K562 (cell line): Measurements from ENCODE around the gene ABCB4. TPM values are rescaled to one million over a fixed set of nuclear protein-coding genes. Genes with fewer than 3 reads are reported as not detected.
A peak's percentile ranks its signal among the peaks of the same experiment; 100 is the strongest.

Source experiments
- ATAC-seq: fragments of 200-7000 bp; cut with Tn5 transposase; 3 replicates; pipeline ENCODE4 v1.9.1; 2020; ENCODE audit warnings: moderate library complexity
- BruUV-seq: library from RNA; stranded (reverse); fragments of 400-500 nt; replicated peaks from 2 replicates; lab custom pipeline; 2021; lab: Mats Ljungman, UMichigan
- CTCF ChIA-PET: fragments of 300-600 bp; formaldehyde crosslinking; extraction: SDS; loops from one replicate; lab custom pipeline; 2021; ENCODE audit warnings: low intra/inter-chr PET ratio; lab: Yijun Ruan, JAX
- POLR2A ChIA-PET: fragments of 300-600, 350-650 bp; sonication (Branson Sonifier 250); formaldehyde crosslinking; extraction: SDS; loops from one replicate; lab custom pipeline; 2021; ENCODE audit warnings: antibody characterized with exemption, inconsistent platforms; lab: Yijun Ruan, JAX
- DNase-seq, 4 experiments: peaks; one replicate each; pipeline versions ENCODE4 v3.0.0 to v3.0.0-alpha.2; 2011 to 2018; ENCODE audit warnings: low spot score in 3 of 4, mixed read lengths in 3 of 4; ENCODE audit errors: extremely low read depth in 1 of 4
- FAIRE-seq: peaks from 2 replicates; lab custom pipeline; 2011; peaks lifted over from hg19 to GRCh38; lab: Jason Lieb, UNC
- H2AFZ ChIP-seq: 2 replicates; pipeline ENCODE4 v1.6.0; 2011; ENCODE audit warnings: low read depth, low read length, control low read depth, inconsistent platforms
- H3K27ac ChIP-seq: fragments of 200-600 bp; 3 replicates; pipeline ENCODE4 v1.8.0; 2011; ENCODE audit warnings: low read depth, mild to moderate bottlenecking, control low read depth, inconsistent platforms, low read length, moderate library complexity, mixed read lengths; ENCODE audit errors: extremely low read depth
- H3K27me3 ChIP-seq, 2 experiments: fragments of 300-600 bp in 1 of 2; 2 replicates in 1 of 2; 3 replicates in 1 of 2; pipeline versions ENCODE4 v1.6.0 to v1.8.0; 2011; ENCODE audit warnings: inconsistent platforms in 2 of 2, low read length in 2 of 2, mild to moderate bottlenecking in 1 of 2, mixed read lengths in 1 of 2, moderate library complexity in 1 of 2; ENCODE audit not compliant: control insufficient read depth in 2 of 2, insufficient read depth in 2 of 2
- H3K36me3 ChIP-seq: fragments of 300-600 bp; 3 replicates; pipeline ENCODE4 v1.8.0; 2011; ENCODE audit warnings: mild to moderate bottlenecking, low read length, inconsistent platforms; ENCODE audit not compliant: control insufficient read depth, insufficient read depth
- H3K4me1 ChIP-seq, 2 experiments: fragments of 200-600 bp in 1 of 2; replicated peaks in 1 of 2; 2 replicates in 1 of 2; 3 replicates in 1 of 2; pipeline versions ENCODE4 v1.5.1 to v1.8.0; 2011; ENCODE audit warnings: inconsistent platforms in 2 of 2, low read length in 2 of 2, mild to moderate bottlenecking in 1 of 2, mixed read lengths in 1 of 2, moderate library complexity in 1 of 2; ENCODE audit not compliant: control insufficient read depth in 2 of 2, insufficient read depth in 2 of 2
- H3K4me2 ChIP-seq: 2 replicates; pipeline ENCODE4 v1.6.1; 2011; ENCODE audit warnings: low read length, control low read depth, inconsistent platforms, mixed read lengths; ENCODE audit not compliant: insufficient read depth
- H3K4me3 ChIP-seq: fragments of 200-600 bp; sonication (generic), shearing (Covaris generic); 2 replicates; pipeline ENCODE4 v1.5.1; 2016; ENCODE audit warnings: control low read depth, inconsistent platforms
- H3K79me2 ChIP-seq: fragments of 200-600 bp; 3 replicates; pipeline ENCODE4 v1.8.0; 2011; ENCODE audit warnings: low read length, inconsistent platforms; ENCODE audit not compliant: control insufficient read depth, insufficient read depth
- H3K9ac ChIP-seq, 2 experiments: 2 replicates each; pipeline versions ENCODE4 v1.6.0 to v1.6.1; 2011; ENCODE audit warnings: low read depth in 2 of 2, low read length in 2 of 2, control low read depth in 1 of 2, inconsistent platforms in 1 of 2, mild to moderate bottlenecking in 1 of 2, mixed read lengths in 1 of 2; ENCODE audit not compliant: insufficient read depth in 1 of 2
- H3K9me1 ChIP-seq: one replicate; pipeline ENCODE4 v1.6.0; 2011; ENCODE audit warnings: inconsistent platforms, mild to moderate bottlenecking, low read length, moderate library complexity; ENCODE audit not compliant: control insufficient read depth, insufficient read depth
- H3K9me3 ChIP-seq: replicated peaks from 2 replicates; pipeline ENCODE4 v1.5.1; 2011; ENCODE audit warnings: low read depth, low read length, inconsistent platforms; ENCODE audit not compliant: control insufficient read depth, insufficient read depth
- H4K20me1 ChIP-seq: replicated peaks from 2 replicates; pipeline ENCODE4 v1.6.1; 2011; ENCODE audit warnings: low read length, inconsistent platforms, mixed read lengths; ENCODE audit not compliant: control insufficient read depth, insufficient read depth
- ARID1B ChIP-seq: fragments of 450-650 bp; IDR thresholded peaks from 2 replicates; pipeline ENCODE4 v1.6.1; 2016; ENCODE audit warnings: antibody characterized with exemption, mild to moderate bottlenecking, inconsistent platforms
- BRD9 ChIP-seq: fragments of 450-650 bp; IDR thresholded peaks from 2 replicates; pipeline ENCODE4 v1.6.1; 2018; ENCODE audit warnings: low read depth; ENCODE audit not compliant: partially characterized antibody
- CBFA2T2 ChIP-seq: fragments of 450-650 bp; conservative IDR thresholded peaks from 2 replicates; pipeline ENCODE4 v1.6.1; 2017; ENCODE audit warnings: mild to moderate bottlenecking
- CBFA2T3 ChIP-seq: fragments of 450-650 bp; IDR thresholded peaks from 2 replicates; pipeline ENCODE4 v1.6.1; 2017
- FOSL1 ChIP-seq: fragments of 200-800 bp; sonication (Bioruptor generic); conservative IDR thresholded peaks from 2 replicates; pipeline ENCODE4 v1.6.1; 2016; ENCODE audit warnings: missing genetic modification characterization, missing compliant biosample characterization
- KLF16 ChIP-seq: IDR thresholded peaks from 2 replicates; pipeline ENCODE4 v1.6.1; 2016; ENCODE audit warnings: antibody characterized with exemption
- MAZ ChIP-seq, 2 experiments: fragments of 450-650 bp in 1 of 2; sonication (generic) in 1 of 2; formaldehyde crosslinking; IDR thresholded peaks in 1 of 2; conservative IDR thresholded peaks in 1 of 2; 2 replicates each; pipeline versions ENCODE4 v1.4.0 to v1.5.0; 2020; ENCODE audit warnings: mild to moderate bottlenecking in 1 of 2, missing genetic modification reagents in 1 of 2
- MECOM ChIP-seq: fragments of 250-450 bp; sonication (Bioruptor Pico); IDR thresholded peaks from 2 replicates; pipeline ENCODE4 v1.8.0; 2022; ENCODE audit warnings: inconsistent platforms
- NFE2 ChIP-seq: IDR thresholded peaks from 2 replicates; pipeline ENCODE4 v1.6.1; 2014; ENCODE audit warnings: antibody characterized with exemption, low read depth
- RFX1 ChIP-seq: fragments of 450-650 bp; IDR thresholded peaks from 2 replicates; pipeline ENCODE4 v1.6.1; 2016; ENCODE audit warnings: mild to moderate bottlenecking, moderate library complexity
- TAL1 ChIP-seq: fragments of 450-650 bp; IDR thresholded peaks from 2 replicates; pipeline ENCODE4 v1.6.1; 2016; ENCODE audit warnings: mild to moderate bottlenecking
- TEAD1 ChIP-seq, 2 experiments: fragments of 450-650 bp in 1 of 2; sonication (generic) in 1 of 2; formaldehyde crosslinking; IDR thresholded peaks; 2 replicates each; pipeline versions ENCODE4 v1.4.0 to v1.8.0; 2020 to 2022; ENCODE audit warnings: mild to moderate bottlenecking in 2 of 2, missing genetic modification reagents in 1 of 2
- TEAD4 ChIP-seq, 2 experiments: sonication (generic) in 1 of 2; formaldehyde crosslinking in 1 of 2; IDR thresholded peaks; 2 replicates each; pipeline versions ENCODE4 v1.6.1 to v1.8.0; 2012 to 2022; ENCODE audit warnings: borderline replicate concordance in 1 of 2, inconsistent platforms in 1 of 2, low read length in 1 of 2, mild to moderate bottlenecking in 1 of 2, missing genetic modification reagents in 1 of 2
- WGBS: fragments of 100-300 bp; shearing (Covaris generic); methylation state at CpG from one replicate; pipeline ENCODE4 v1.1.6; 2016; ENCODE audit warnings: low coverage, mixed read lengths; ENCODE audit not compliant: insufficient coverage; ENCODE audit errors: missing lambda C conversion rate; 5-methylcytosine and 5-hydroxymethylcytosine counted together
- in situ Hi-C: fragments of 300-500 bp; cut with MboI; formaldehyde crosslinking; loops from 4 replicates; pipeline ENCODE4 v1.15.0; 2018; ENCODE audit warnings: inconsistent platforms, mixed read lengths
- intact Hi-C: fragments of 100-400 bp; cut with micrococcal nuclease; formaldehyde crosslinking; loops from 2 replicates; pipeline ENCODE4 v1.14.2; 2022
- polyA plus RNA-seq, 8 experiments: library from polyadenylated mRNA; depleted of rRNA in 4 of 8; stranded (reverse) in 5 of 8; unstranded in 3 of 8; fragments of >200 nt; fragmentation: Nextera tagmentation in 2 of 8; fragmentation: Illumina TruSeq in 1 of 8; extraction: Ambion mirVana in 2 of 8; extraction: Trizol in 1 of 8; gene quantifications; 2 replicates each; pipeline versions ENCODE4 v1.2.1 to v1.2.3, GENCODE V29; 2011 to 2014; ENCODE audit warnings: inconsistent platforms in 1 of 8, missing spikeins in 1 of 8
- total RNA-seq, 7 experiments: library from RNA; depleted of rRNA in 6 of 7; stranded (reverse); fragments of >200 nt in 6 of 7; fragmentation: Illumina TruSeq in 2 of 7; extraction: Trizol in 2 of 7; gene quantifications; 2 replicates each; pipeline versions ENCODE4 v1.2.1 to v1.2.3, GENCODE V29; 2011 to 2021; ENCODE audit warnings: low replicate concordance in 1 of 7
- TF ChIP-seq, protein P1 (sequence below): fragments of 450-650 bp; formaldehyde crosslinking; IDR thresholded peaks from 2 replicates; pipeline ENCODE4 v1.4.0; 2020; ENCODE audit warnings: mild to moderate bottlenecking
- TF ChIP-seq, protein P2 (sequence below): fragments of 200-800 bp; sonication (Bioruptor generic); IDR thresholded peaks from 2 replicates; pipeline ENCODE4 v1.6.1; 2017; ENCODE audit warnings: missing genetic modification characterization, missing compliant biosample characterization
- TF ChIP-seq, protein P3 (sequence below): fragments of 250-450 bp; sonication (Bioruptor Pico); IDR thresholded peaks from 2 replicates; pipeline ENCODE4 v1.5.0; 2021; ENCODE audit warnings: mild to moderate bottlenecking, borderline replicate concordance
- TF ChIP-seq, protein P4 (sequence below): fragments of 450-650 bp; formaldehyde crosslinking; IDR thresholded peaks from 2 replicates; pipeline ENCODE4 v1.4.0; 2022; ENCODE audit warnings: mild to moderate bottlenecking, moderate library complexity

The ABCB4 gene
- total and polyA plus RNA-seq, 9 of the 15 experiments (the other 6 are each of a cell fraction or from before 2014, with no cell fraction given), result 0.06 to 0.73 (median 0.40) TPM

GRCh38 chr7:87510411-87510875 is 35.0 kb upstream of the ABCB4 start:
- ATAC-seq (peak; percentile 57), FAIRE-seq (no peak), DNase-seq (peak in 1 of 4 experiments; percentile 12)
- Histone ChIP-seq H3K4me3 (no peak overlapping the region), H3K27ac (no peak overlapping the region), H3K79me2 (no peaks in the 10 kb centered on the region), H4K20me1 (no peaks in the 10 kb centered on the region), H3K9me3 (no peaks in the 10 kb centered on the region), H3K4me1 (no peaks in the 10 kb centered on the region), H3K9ac (no peak overlapping the region), H3K36me3 (no peaks in the 10 kb centered on the region)
- in situ Hi-C loops (no loop called here), intact Hi-C loops (no loop called here)
- WGBS, result 0% methylated on average over 1 of the region's 1 CpG
- no TSS peak for BruUV-seq
- CTCF ChIA-PET, result no interaction called here
- TF ChIP-seq NFE2, result peak; percentile 59
- no peak for TF ChIP-seq BRD9
- peak; percentile 51 for TF ChIP-seq ARID1B
- TF ChIP-seq TAL1, result peak; percentile 55
- TF ChIP-seq, protein P1, sequence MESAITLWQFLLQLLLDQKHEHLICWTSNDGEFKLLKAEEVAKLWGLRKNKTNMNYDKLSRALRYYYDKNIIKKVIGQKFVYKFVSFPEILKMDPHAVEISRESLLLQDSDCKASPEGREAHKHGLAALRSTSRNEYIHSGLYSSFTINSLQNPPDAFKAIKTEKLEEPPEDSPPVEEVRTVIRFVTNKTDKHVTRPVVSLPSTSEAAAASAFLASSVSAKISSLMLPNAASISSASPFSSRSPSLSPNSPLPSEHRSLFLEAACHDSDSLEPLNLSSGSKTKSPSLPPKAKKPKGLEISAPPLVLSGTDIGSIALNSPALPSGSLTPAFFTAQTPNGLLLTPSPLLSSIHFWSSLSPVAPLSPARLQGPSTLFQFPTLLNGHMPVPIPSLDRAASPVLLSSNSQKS, result no peak
- TF ChIP-seq, protein P2, sequence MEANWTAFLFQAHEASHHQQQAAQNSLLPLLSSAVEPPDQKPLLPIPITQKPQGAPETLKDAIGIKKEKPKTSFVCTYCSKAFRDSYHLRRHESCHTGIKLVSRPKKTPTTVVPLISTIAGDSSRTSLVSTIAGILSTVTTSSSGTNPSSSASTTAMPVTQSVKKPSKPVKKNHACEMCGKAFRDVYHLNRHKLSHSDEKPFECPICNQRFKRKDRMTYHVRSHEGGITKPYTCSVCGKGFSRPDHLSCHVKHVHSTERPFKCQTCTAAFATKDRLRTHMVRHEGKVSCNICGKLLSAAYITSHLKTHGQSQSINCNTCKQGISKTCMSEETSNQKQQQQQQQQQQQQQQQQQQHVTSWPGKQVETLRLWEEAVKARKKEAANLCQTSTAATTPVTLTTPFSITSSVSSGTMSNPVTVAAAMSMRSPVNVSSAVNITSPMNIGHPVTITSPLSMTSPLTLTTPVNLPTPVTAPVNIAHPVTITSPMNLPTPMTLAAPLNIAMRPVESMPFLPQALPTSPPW, result peak; percentile 45; the same call in 1 of the 2 replicates
- TF ChIP-seq, protein P3, sequence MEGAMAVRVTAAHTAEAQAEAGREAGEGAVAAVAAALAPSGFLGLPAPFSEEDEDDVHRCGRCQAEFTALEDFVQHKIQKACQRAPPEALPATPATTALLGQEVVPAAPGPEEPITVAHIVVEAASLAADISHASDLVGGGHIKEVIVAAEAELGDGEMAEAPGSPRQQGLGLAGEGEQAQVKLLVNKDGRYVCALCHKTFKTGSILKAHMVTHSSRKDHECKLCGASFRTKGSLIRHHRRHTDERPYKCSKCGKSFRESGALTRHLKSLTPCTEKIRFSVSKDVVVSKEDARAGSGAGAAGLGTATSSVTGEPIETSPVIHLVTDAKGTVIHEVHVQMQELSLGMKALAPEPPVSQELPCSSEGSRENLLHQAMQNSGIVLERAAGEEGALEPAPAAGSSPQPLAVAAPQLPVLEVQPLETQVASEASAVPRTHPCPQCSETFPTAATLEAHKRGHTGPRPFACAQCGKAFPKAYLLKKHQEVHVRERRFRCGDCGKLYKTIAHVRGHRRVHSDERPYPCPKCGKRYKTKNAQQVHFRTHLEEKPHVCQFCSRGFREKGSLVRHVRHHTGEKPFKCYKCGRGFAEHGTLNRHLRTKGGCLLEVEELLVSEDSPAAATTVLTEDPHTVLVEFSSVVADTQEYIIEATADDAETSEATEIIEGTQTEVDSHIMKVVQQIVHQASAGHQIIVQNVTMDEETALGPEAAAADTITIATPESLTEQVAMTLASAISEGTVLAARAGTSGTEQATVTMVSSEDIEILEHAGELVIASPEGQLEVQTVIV (CRISPR knock-in tag), result no peak
- peak; percentile 41; the same call in 1 of the 2 replicates for TF ChIP-seq CBFA2T2
- TF ChIP-seq KLF16, result 0 out of 2 replicates have a peak, but pooled peaks have one; percentile 15
- TF ChIP-seq RFX1, result peak; percentile 29
- peak in 1 of 2 experiments; percentile 63; a peak in 1 of 4 replicates for TF ChIP-seq MAZ (CRISPR knock-in tag; conservative IDR thresholded peaks at IDR 0.05 in 1 of 2, IDR thresholded peaks at IDR 0.05 in 1 of 2)
- TF ChIP-seq TEAD4 (IDR thresholded peaks at IDR 0.05; ENCODE audit: low read length), result peak; percentile 74
- TF ChIP-seq TEAD4 (CRISPR knock-in tag; IDR thresholded peaks at IDR 0.05; ENCODE audit: borderline replicate concordance), result no peak
- no peak for TF ChIP-seq FOSL1
- TF ChIP-seq, protein P4, sequence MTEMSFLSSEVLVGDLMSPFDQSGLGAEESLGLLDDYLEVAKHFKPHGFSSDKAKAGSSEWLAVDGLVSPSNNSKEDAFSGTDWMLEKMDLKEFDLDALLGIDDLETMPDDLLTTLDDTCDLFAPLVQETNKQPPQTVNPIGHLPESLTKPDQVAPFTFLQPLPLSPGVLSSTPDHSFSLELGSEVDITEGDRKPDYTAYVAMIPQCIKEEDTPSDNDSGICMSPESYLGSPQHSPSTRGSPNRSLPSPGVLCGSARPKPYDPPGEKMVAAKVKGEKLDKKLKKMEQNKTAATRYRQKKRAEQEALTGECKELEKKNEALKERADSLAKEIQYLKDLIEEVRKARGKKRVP (CRISPR knock-in tag), result peak; percentile 59; the same call in 1 of the 2 replicates
- peak; percentile 55 for TF ChIP-seq CBFA2T3
- TF ChIP-seq TEAD1 (CRISPR knock-in tag; IDR thresholded peaks at IDR 0.05), result 0 out of 4 replicates have a peak, but pooled peaks of 1 of the 2 experiments have one; percentile 16
- TF ChIP-seq MECOM (CRISPR knock-in tag), result 0 out of 2 replicates have a peak, but pooled peaks have one; percentile 14
- TF ChIP-seq, all 486 proteins: peak for 13
- Histone ChIP-seq H2AFZ (no peak overlapping the region), H3K4me2 (no peak overlapping the region), H3K27me3 (no peaks in the 10 kb centered on the region), H3K9me1 (no peaks in the 10 kb centered on the region)
- POLR2A ChIA-PET, result no interaction called here
